Peyer's patch (tissue), 4 donors: ENCODE data around the gene LRRC28. TPM values are rescaled to one million over a fixed set of nuclear protein-coding genes. Genes with fewer than 3 reads are reported as not detected.

Source experiments
- DNase-seq, 3 donors: peaks; one replicate each; pipeline ENCODE4 v3.0.0-alpha.2; 2017 to 2019
- H3K27ac ChIP-seq, 4 donors: fragments of 200-600 bp; sonication (generic); one replicate each; pipeline ENCODE4 v1.5.1; 2016 to 2019
- H3K27me3 ChIP-seq, 2 donors: fragments of 200-600 bp; sonication (generic); one replicate each; pipeline ENCODE4 v1.5.1; 2019
- H3K36me3 ChIP-seq, 3 donors: fragments of 200-600 bp; sonication (generic); one replicate each; pipeline ENCODE4 v1.5.1; 2016 to 2019
- H3K4me1 ChIP-seq, 4 donors: fragments of 200-600 bp; sonication (generic); one replicate each; pipeline ENCODE4 v1.5.1; 2016 to 2019
- H3K4me3 ChIP-seq, 4 donors: fragments of 200-600 bp; sonication (generic); 1 replicate in 3 of 4; 2 replicates in 1 of 4; pipeline ENCODE4 v1.5.1; 2016 to 2019; ENCODE audit warnings: mild to moderate bottlenecking in 1 of 4
- H3K9me3 ChIP-seq, 4 donors: fragments of 200-600 bp; sonication (generic); one replicate each; pipeline ENCODE4 v1.5.1; 2016 to 2019; ENCODE audit warnings: mild to moderate bottlenecking in 1 of 4
- CTCF ChIP-seq, 6 experiments: fragments of 450-650 bp in 4 of 6; fragments of 200-600 bp in 2 of 6; sonication (generic) in 1 of 6; IDR thresholded peaks; one replicate each; pipeline ENCODE4 v1.5.1; 2017 to 2019; ENCODE audit warnings: antibody characterized with exemption in 6 of 6, mild to moderate bottlenecking in 3 of 6, moderate library complexity in 1 of 6
- POLR2A ChIP-seq, 2 donors: fragments of 450-650 bp; IDR thresholded peaks; one replicate each; pipeline ENCODE4 v1.5.1; 2017; ENCODE audit warnings: antibody characterized with exemption in 2 of 2, mild to moderate bottlenecking in 2 of 2, moderate library complexity in 2 of 2
- total RNA-seq, 4 donors: library from RNA; depleted of rRNA; stranded (reverse); fragments of >200 nt; gene quantifications; one replicate each; pipeline ENCODE4 v1.1.0, GENCODE V29; 2016

Gene LRRC28
- total RNA-seq, 4 donors from 2014 or later: 62.7 to 197 (median 157) TPM

DNA sequence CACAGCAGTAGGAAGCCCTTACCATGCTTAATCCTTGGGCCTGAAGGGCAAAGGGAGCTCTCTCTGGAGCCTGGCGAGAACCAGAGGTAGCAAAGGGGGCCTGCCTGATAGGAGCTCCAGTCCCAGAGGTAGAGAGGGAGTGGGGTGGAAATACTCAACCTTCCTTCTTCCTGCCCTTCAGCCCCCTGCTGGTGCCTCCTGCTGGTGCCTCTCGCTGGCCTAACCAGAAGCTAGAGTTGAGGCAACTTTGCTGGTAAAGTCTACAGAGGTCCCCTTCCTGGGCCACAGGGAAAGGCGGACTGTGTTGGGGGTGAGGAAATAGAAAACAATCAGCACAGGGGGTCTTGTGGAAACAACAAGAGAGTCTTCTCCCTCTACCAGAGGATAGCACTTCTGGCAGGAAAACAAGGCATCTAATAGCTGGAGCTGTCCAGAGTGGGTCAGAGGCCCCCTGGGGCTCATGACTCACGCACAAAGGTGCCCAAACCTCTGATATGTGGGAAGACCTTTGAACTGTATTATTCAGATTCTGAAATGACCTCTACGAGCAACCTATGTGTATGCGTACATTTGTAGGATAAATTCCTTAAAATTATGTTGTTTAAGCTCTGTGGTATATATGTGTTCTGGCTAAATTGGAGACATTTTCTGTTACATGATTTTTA, 133.9 kb downstream of the LRRC28 start:
- H3K4me1 ChIP-seq: peaks cover 0 to 17% (median 2%) of the 10 kb centered on the region in 4 donors
- no peaks in the 10 kb centered on the region for H3K36me3 ChIP-seq
- H3K27ac ChIP-seq: peak overlapping the region in 1 of 4 donors; percentile 27
- TF ChIP-seq CTCF (IDR thresholded peaks at IDR 0.05) (no peak), POLR2A (IDR thresholded peaks at IDR 0.05) (no peak)
- DNase-seq: no peak
- H3K4me3 ChIP-seq: no peak overlapping the region
- H3K27me3 ChIP-seq: no peaks in the 10 kb centered on the region
- no peaks in the 10 kb centered on the region for H3K9me3 ChIP-seq

DNA sequence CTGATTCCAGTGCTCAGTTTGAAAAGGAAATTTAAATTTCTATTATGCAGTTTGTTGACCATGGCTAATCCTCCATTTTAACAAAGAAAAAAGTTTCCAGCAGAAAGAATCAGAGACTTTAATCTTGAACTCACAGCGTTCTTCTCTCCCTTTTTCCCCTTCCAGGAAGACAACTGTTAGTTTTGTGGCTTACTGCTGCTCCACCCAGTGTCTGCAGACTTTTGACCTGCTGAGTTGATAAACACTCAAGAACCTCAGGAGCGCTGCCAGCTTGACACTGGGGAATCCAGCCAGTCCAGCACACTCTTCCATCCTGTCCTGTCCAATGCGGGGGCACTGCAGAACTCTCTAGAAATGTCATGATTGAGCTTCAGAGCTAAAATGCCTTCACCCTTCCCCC, 134.6 kb downstream of the LRRC28 start:
- H3K4me3 ChIP-seq: no peak overlapping the region
- peak overlapping the region in 1 of 4 donors; percentile 40 for H3K27ac ChIP-seq
- H3K9me3 ChIP-seq: no peaks in the 10 kb centered on the region
- no peaks in the 10 kb centered on the region for H3K36me3 ChIP-seq
- no peak for TF ChIP-seq POLR2A (IDR thresholded peaks at IDR 0.05)
- no peak for TF ChIP-seq CTCF (IDR thresholded peaks at IDR 0.05)
- DNase-seq: peak in 2 of 3 donors; percentile 67 to 86
- no peaks in the 10 kb centered on the region for H3K27me3 ChIP-seq
- peaks cover 0 to 17% (median 2%) of the 10 kb centered on the region in 4 donors for H3K4me1 ChIP-seq

- Histone ChIP-seq H3K36me3 (no peaks in the 10 kb centered on the region), H3K27ac (peak overlapping the region in 1 of 4 donors; percentile 40), H3K4me1 (peaks cover 0 to 17% (median 2%) of the 10 kb centered on the region in 4 donors), H3K4me3 (no peak overlapping the region), H3K9me3 (no peaks in the 10 kb centered on the region), H3K27me3 (no peaks in the 10 kb centered on the region)
- TF ChIP-seq CTCF (IDR thresholded peaks at IDR 0.05): no peak
- TF ChIP-seq POLR2A (IDR thresholded peaks at IDR 0.05): no peak
- no peak for DNase-seq
These were observed 135.1 kb downstream of the LRRC28 start for GRCh38 chr15:99386391-99386790.

DNA sequence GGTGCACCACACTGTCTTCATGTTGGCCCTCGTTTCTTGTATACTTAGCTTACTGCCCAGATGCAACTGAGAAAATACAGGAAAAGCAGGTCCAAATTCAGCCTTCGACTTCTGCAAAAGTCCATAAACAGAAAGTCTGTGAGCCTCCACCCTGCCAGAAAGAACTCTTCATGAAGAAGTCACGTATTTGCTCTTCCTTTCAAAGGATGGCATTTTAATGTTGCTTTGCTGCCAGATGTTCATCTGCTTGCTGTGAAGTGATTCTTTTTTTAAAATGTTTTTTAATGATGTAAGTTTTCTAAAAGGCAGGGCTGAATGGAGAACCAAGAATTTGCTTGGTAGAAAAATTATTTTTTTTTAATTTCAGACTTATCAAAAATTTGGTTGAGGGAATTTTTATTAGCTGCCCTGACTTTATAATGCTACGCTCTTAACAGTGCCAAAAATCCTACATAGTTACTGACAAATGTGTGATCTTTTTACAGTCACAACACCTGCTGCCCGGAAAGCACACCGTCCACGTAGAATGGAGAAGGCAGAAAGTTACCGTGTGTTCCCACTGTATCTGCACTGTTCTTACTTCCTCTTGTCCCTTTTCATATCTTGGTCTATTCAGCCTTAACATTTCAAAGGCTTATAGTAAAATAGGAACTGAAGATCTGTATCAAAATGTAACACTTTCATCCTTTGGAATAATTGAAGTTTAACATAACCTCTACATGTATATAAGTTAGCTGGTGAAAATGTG, 136.3 kb downstream of the LRRC28 start:
- TF ChIP-seq POLR2A (IDR thresholded peaks at IDR 0.05) (no peak), CTCF (IDR thresholded peaks at IDR 0.05) (no peak)
- no peaks in the 10 kb centered on the region for H3K36me3 ChIP-seq
- H3K27ac ChIP-seq: no peak overlapping the region
- peaks cover 0 to 4% (median 0%) of the 10 kb centered on the region in 4 donors for H3K9me3 ChIP-seq
- DNase-seq: no peak
- no peak overlapping the region for H3K4me3 ChIP-seq
- H3K4me1 ChIP-seq: peaks cover 0 to 17% (median 2%) of the 10 kb centered on the region in 4 donors
- no peaks in the 10 kb centered on the region for H3K27me3 ChIP-seq

- no peak for TF ChIP-seq POLR2A (IDR thresholded peaks at IDR 0.05)
- no peak for TF ChIP-seq CTCF (IDR thresholded peaks at IDR 0.05)
- H3K4me1 ChIP-seq: peaks cover 0 to 10% (median 0%) of the 10 kb centered on the region in 4 donors
- H3K27me3 ChIP-seq: no peaks in the 10 kb centered on the region
- H3K27ac ChIP-seq: no peak overlapping the region
- H3K36me3 ChIP-seq: no peaks in the 10 kb centered on the region
- no peak for DNase-seq
- peaks cover 0 to 4% (median 0%) of the 10 kb centered on the region in 4 donors for H3K9me3 ChIP-seq
- H3K4me3 ChIP-seq: no peak overlapping the region
These were observed 139.4 kb downstream of the LRRC28 start for GRCh38 chr15:99390667-99391066.
